Left lung (tissue), 10 donors: ENCODE results near the gene SEMA6A. TPM values are rescaled to one million over a fixed set of nuclear protein-coding genes. Genes with fewer than 3 reads are reported as not detected.

Experiments used
- ATAC-seq: fragments of 200-7000 bp; cut with Tn5 transposase; one replicate; pipeline ENCODE4 v1.9.1; 2020; ENCODE audit warnings: moderate library complexity
- DNase-seq, 4 donors: peaks; one replicate each; pipeline ENCODE4 v3.0.0-alpha.2; 2013 to 2020
- H3K27ac ChIP-seq, 2 donors: fragments of 200-600 bp; sonication (generic) in 1 of 2; one replicate each; pipeline versions ENCODE4 v1.5.0 to v1.8.0; 2020 to 2021
- H3K27me3 ChIP-seq, 2 donors: fragments of 200-600 bp; sonication (generic) in 1 of 2; one replicate each; pipeline versions ENCODE4 v1.5.0 to v1.8.0; 2020 to 2021
- H3K36me3 ChIP-seq, 2 donors: fragments of 200-600 bp; sonication (generic) in 1 of 2; one replicate each; pipeline versions ENCODE4 v1.5.0 to v1.8.0; 2020 to 2021
- H3K4me1 ChIP-seq, 2 donors: fragments of 200-600 bp; one replicate each; pipeline ENCODE4 v1.8.0; 2021
- H3K4me3 ChIP-seq, 2 donors: fragments of 200-600 bp; sonication (generic) in 1 of 2; one replicate each; pipeline versions ENCODE4 v1.5.0 to v1.8.0; 2020 to 2021; ENCODE audit warnings: mild to moderate bottlenecking in 1 of 2
- H3K9me3 ChIP-seq, 2 donors: fragments of 200-600 bp; sonication (generic) in 1 of 2; one replicate each; pipeline versions ENCODE4 v1.5.0 to v1.8.0; 2020 to 2021
- CTCF ChIP-seq, 2 donors: fragments of 200-600 bp; sonication (generic) in 1 of 2; IDR thresholded peaks; one replicate each; pipeline versions ENCODE4 v1.5.0 to v1.8.0; 2021; ENCODE audit warnings: antibody characterized with exemption in 2 of 2
- intact Hi-C, 2 donors: fragments of 100-400 bp; cut with DNase I; formaldehyde crosslinking; loops; one replicate each; pipeline versions ENCODE4 v1.11.2 to v1.14.2; 2022
- polyA plus RNA-seq, 6 donors: library from polyadenylated mRNA; unstranded; fragments of 120-200 nt; gene quantifications; one replicate each; pipeline ENCODE4 v1.2.1, GENCODE V29; 2013; ENCODE audit not compliant: insufficient read length in 6 of 6
- total RNA-seq, 2 donors: library from RNA; stranded (reverse); fragmentation: NEBNext Ultra II Directional; extraction: Animal tissue kit (Norgen Biotek cat#: 25700); gene quantifications; one replicate each; pipeline ENCODE4 v1.2.1, GENCODE V29; 2021
- donor health status: DM: no; HTN: yes; CAD: no.
- donor health status: DM: no; HTN: no; CAD: no.

SEMA6A gene
- total and polyA plus RNA-seq, 8 donors: 15.3 to 45.8 (median 39.6) TPM

GRCh38 chr5:116479776-116480675, 94.6 kb downstream of the SEMA6A start:
- H3K27ac ChIP-seq: peak overlapping the region in 1 of 2 donors; percentile 3

GRCh38 chr5:116478491-116478890, 96.1 kb downstream of the SEMA6A start:
- TF ChIP-seq CTCF (IDR thresholded peaks at IDR 0.05): no peak
- Histone ChIP-seq H3K4me3 (no peak overlapping the region), H3K9me3 (peaks cover 0 to 18% of the 10 kb centered on the region in 2 donors), H3K27me3 (no peaks in the 10 kb centered on the region), H3K4me1 (peaks cover 5 to 10% of the 10 kb centered on the region in 2 donors), H3K36me3 (peaks cover 0 to 39% of the 10 kb centered on the region in 2 donors), H3K27ac (no peak overlapping the region)
- ATAC-seq (peak; percentile 44), DNase-seq (peak in 1 of 4 donors; percentile 29)
- intact Hi-C loops: no loop called here

More at GRCh38 chr5:116479776-116480675, 94.6 kb downstream of the SEMA6A start:
- H3K4me3 ChIP-seq: no peak overlapping the region
- intact Hi-C loops: no loop called here
- H3K27me3 ChIP-seq: no peaks in the 10 kb centered on the region
- ATAC-seq (peak; percentile 21), DNase-seq (peak in 1 of 4 donors; percentile 22)
- peaks cover 5 to 10% of the 10 kb centered on the region in 2 donors for H3K4me1 ChIP-seq
- peaks cover 0 to 18% of the 10 kb centered on the region in 2 donors for H3K9me3 ChIP-seq
- peaks cover 0 to 37% of the 10 kb centered on the region in 2 donors for H3K36me3 ChIP-seq
- TF ChIP-seq CTCF (IDR thresholded peaks at IDR 0.05): no peak

- DNase-seq (no peak), ATAC-seq (no peak)
- Histone ChIP-seq H3K27ac (no peak overlapping the region), H3K36me3 (peaks cover 0 to 41% of the 10 kb centered on the region in 2 donors), H3K4me3 (no peak overlapping the region), H3K27me3 (no peaks in the 10 kb centered on the region), H3K9me3 (peaks cover 0 to 18% of the 10 kb centered on the region in 2 donors), H3K4me1 (peaks cover 5 to 10% of the 10 kb centered on the region in 2 donors)
- no peak for TF ChIP-seq CTCF (IDR thresholded peaks at IDR 0.05)
- intact Hi-C loops: no loop called here
Observed at GRCh38 chr5:116476897-116477537, 97.6 kb downstream of the SEMA6A start.

- Histone ChIP-seq H3K27me3 (no peaks in the 10 kb centered on the region), H3K27ac (no peak overlapping the region), H3K9me3 (peaks cover 0 to 18% of the 10 kb centered on the region in 2 donors), H3K36me3 (peaks cover 0 to 33% of the 10 kb centered on the region in 2 donors), H3K4me1 (peaks cover 5 to 10% of the 10 kb centered on the region in 2 donors), H3K4me3 (no peak overlapping the region)
- no peak for ATAC-seq
- no peak for TF ChIP-seq CTCF (IDR thresholded peaks at IDR 0.05)
- DNase-seq: no peak
- intact Hi-C loops: no loop called here
Observed at GRCh38 chr5:116475338-116475737, 99.3 kb downstream of the SEMA6A start.

- TF ChIP-seq CTCF (IDR thresholded peaks at IDR 0.05): no peak
- peaks cover 0 to 32% of the 10 kb centered on the region in 2 donors for H3K36me3 ChIP-seq
- intact Hi-C loops: no loop called here
- H3K27ac ChIP-seq: peak overlapping the region in 1 of 2 donors; percentile 55
- peaks cover 0 to 5% of the 10 kb centered on the region in 2 donors for H3K4me1 ChIP-seq
- H3K4me3 ChIP-seq: no peak overlapping the region
- ATAC-seq: no peak
- peaks cover 0 to 18% of the 10 kb centered on the region in 2 donors for H3K9me3 ChIP-seq
- no peaks in the 10 kb centered on the region for H3K27me3 ChIP-seq
- DNase-seq: no peak
Observed at GRCh38 chr5:116473706-116474105, 100.9 kb downstream of the SEMA6A start.
